IPS-18c (cell line): Measurements from ENCODE around the gene PRODH2.

Experiments
- H3K4me3 ChIP-seq: 2 replicates; pipeline ENCODE4 v1.7.0; 2013; ENCODE audit warnings: low read depth, mild to moderate bottlenecking, low read length, moderate library complexity; ENCODE audit not compliant: insufficient read depth
- H3K9me3 ChIP-seq: one replicate; pipeline ENCODE4 v1.6.1; 2013; ENCODE audit warnings: mild to moderate bottlenecking, low read length, moderate library complexity; ENCODE audit not compliant: control insufficient read depth, insufficient read depth

PRODH2 gene

DNA sequence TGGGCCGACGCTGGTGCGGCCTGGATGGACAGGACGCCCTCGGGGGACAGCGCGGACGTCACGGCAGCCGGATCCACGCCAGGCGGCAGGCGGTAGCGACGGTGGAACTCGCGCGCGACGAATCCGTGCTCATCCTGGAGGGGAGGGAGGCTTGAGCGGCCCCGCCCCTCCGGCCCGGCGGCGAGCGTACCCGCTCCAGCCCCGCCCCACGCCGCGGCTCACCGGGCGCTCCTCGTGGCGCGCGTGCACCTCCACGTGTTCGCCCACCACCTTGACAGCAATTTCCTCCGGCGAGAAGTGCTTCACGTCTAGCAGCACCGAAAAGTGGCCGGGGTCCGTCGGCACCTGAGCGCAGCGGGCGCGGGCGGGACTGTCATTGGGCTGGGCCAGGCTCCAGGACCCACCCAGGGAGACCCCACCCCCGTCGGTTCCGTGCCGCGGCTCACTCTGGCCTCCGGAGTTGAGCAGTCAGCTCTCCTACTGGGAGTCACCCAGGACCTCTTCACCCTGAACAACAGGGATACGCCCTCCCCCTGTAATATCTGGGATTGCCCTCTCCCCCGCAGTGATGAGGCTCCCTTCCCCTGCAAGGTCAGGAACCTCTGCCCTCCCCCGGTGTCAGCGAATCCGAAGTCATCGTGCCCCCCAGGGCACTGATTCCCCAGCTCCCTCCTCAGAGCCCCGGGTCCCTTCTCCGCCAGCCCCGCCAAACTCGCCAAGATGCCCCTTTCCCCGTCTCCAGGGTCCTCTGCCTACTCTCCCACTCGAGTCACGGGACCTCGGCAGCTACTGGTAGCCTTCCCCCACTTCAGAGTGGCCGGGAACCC, 56.9 kb downstream of the PRODH2 start:
- no peaks in the 10 kb centered on the region for H3K9me3 ChIP-seq
- peak overlapping the region; percentile 55 for H3K4me3 ChIP-seq

DNA sequence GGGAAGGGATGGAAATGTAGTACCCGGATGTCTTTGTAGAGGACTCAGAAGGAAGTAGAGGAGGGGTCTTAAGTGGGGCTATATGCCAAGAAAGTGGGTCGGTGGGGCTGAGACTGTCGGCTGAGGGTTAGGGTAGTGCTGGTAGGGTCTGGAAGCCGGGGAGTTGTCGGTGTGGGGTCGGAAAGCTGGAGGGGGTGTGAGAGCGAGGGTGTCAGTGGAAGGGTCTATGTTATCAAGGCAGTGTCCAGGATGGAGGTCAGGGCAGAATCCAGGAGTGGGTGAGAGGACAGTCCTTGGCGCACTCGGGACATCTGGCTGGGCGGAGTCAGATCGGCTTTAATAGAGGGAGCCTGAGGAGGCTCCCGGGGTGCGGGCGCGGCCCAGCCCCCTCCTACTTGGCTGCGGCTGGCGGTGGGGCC, 57.5 kb downstream of the PRODH2 start:
- H3K4me3 ChIP-seq, result peak overlapping the region; percentile 55
- no peaks in the 10 kb centered on the region for H3K9me3 ChIP-seq

DNA sequence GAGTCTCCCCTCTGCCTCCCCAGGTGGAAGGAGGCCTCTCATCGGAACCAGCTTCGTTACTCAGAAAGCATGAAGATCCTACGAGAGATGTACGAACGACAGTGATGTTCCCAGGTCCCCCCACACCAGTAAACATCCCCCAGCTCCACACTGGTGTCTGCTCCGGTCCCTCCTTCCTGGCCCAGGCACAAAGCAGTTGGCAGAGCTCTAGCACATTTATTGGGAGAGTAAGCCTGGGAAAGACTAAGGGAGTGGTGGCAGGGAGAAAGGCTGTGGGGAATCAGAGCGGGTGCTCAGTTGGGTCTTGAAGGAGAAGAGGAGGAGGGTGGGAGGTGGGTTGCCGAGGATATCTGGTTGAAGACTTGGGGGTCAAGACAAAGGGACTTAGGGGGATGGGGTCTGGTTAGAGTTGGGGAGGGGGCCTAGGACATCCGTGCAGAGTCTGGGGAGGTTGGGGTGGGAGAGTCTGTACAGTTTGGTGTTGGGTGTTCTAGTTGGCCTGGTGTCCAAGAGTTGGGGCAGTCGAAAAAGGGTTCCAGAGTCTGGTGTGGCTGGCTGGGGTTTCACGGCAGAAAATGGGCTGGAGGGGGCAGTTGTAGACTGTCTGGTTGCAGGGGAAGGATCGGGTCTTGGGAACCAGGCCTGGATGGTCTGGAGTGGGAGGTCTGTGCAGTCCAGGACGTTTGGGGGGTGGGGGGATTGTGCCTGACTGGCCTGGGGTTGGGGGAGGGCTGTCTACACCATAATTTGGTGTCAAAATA, 58.1 kb downstream of the PRODH2 start:
- no peak overlapping the region for H3K4me3 ChIP-seq
- H3K9me3 ChIP-seq, result no peaks in the 10 kb centered on the region

DNA sequence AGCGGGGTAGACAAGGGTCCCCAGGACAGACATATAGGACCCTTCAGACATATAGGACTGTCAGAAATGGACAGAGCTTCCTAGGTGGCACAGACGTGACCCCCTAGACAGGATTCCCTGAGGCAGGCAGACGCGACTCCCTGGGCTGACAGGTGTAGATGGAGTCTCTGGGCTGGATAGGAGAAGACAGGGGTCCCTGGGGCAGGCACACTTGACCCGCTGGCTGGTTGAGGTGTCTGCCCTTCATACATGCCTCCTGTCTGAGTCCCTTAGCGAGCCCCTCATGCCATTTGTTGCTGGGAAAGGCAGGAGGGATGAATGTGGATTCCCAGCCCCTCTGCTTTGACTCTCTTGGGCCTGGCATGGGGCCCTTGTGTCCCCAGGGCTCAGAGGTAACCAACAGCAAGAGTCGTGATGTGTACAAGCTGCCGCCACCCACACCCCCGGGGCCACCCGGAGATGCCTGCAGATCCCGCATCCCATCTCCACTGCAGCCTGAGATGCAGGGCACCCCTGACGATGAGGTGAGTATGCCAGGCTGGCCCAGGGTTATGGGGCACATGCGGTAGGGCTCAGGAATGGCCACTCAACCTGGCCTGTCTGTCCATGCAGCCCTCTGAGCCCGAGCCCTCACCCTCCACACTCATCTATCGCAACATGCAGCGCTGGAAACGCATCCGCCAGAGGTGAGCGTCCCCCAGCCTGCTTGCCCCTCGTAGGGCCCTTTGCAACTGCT, 58.8 kb downstream of the PRODH2 start:
- no peak overlapping the region for H3K4me3 ChIP-seq
- no peaks in the 10 kb centered on the region for H3K9me3 ChIP-seq

DNA sequence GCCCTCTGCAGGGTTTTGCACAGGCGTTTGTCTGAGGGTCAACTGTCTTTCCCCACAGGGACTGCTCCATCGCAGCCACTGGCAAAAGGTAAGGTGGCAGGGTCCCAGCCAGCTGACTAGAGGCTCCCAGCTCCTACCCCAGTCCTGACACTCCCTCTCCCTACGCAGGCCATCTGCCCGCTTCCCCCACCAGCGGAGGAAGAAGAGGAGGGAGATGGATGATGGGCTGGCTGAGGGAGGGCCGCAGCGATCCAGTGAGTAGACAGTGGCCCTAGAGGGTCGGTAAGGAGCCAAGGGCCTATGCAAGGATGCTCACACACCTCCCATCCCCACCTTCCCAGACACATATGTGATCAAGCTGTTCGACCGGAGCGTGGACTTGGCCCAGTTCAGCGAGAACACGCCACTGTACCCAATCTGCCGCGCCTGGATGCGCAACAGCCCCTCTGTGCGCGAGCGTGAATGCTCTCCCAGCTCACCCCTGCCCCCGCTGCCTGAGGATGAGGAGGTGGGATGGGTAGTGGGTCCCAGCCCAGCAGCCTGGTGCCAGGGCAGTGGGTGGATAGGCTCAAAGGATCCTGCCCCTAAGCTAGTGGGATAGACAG, 59.8 kb downstream of the PRODH2 start:
- Histone ChIP-seq H3K9me3 (no peaks in the 10 kb centered on the region), H3K4me3 (no peak overlapping the region)

DNA sequence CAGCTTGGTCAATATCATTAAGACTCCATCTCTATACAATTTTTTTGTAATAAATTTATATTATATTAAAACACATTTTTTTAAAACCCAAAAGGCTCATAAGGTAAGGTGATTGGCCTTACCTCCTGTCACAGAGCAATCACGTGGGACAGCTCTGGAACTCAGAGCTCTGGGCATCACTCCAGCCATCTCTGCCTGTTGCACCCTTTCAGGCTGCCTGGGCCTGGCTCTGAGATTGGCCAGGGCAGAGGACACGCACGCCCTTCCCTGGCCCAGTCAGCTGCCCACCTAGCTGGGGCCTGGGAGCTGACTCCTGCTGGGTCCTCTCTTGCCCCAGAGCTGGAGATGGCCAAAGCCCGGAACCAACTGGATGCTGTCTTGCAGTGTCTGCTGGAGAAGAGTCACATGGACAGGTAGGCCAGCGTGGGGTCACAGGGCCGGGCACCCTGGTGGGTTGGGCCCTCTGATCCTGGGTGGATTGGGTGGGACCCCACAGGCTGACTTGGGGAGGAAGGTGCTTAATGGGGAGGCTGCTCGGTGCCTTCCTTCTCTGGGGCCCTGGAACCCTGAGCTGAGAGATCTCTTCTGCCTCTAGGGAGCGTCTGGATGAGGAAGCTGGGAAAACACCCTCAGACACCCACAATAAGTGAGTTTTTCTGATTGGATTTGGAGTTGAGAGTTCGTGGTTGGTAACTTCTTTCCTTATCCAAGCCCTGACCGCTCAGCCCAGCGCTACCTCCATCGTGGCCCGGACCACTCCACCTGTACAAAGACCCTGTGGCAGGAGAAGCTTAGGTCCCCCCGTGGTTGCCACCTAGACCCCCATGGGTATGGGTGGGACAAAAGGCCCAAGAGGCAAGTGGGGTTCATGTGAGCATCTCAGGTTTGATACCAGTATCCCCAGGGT, 60.6 kb downstream of the PRODH2 start:
- Histone ChIP-seq H3K4me3 (no peak overlapping the region), H3K9me3 (no peaks in the 10 kb centered on the region)

DNA sequence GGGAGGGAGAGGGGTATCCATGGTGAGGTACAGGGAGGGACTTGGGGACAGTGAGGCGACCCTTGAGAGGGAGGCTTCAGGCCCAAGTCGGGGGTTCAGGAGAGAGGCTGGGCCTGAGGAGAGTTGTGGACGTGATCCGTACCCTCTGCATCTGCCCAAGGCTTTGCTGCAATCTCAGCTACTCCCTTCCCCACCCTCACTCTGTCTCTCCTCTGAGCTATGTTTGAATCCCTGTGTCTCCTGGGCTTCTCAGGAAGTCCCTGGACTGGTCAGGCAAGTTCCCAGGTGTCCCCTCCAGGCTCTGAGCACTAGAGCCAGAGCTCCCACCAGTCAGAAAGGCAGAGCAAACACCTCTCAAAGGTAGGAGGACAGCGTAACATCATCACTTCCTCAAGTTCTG, 62.5 kb downstream of the PRODH2 start:
- H3K4me3 ChIP-seq, result no peak overlapping the region
- no peaks in the 10 kb centered on the region for H3K9me3 ChIP-seq
